GM12865 (cell line): ENCODE measurements around the gene FXYD5.

Experiments used
- DNase-seq: peaks from one replicate; pipeline ENCODE4 v3.0.0; 2010; ENCODE audit warnings: low read depth
- H3K4me3 ChIP-seq: 2 replicates; pipeline ENCODE4 v1.5.1; 2011; ENCODE audit warnings: mild to moderate bottlenecking, low read depth, low read length, control low read depth
- CTCF ChIP-seq: IDR thresholded peaks from 2 replicates; pipeline ENCODE4 v1.5.1; 2011; ENCODE audit warnings: low read length, control low read depth, low read depth, inconsistent platforms; ENCODE audit not compliant: insufficient read depth; ENCODE audit errors: missing control alignments

The FXYD5 gene

GRCh38 chr19:35166100-35167063 is 11.8 kb downstream of the FXYD5 start:
- DNase-seq, result no peak
- H3K4me3 ChIP-seq, result no peak overlapping the region
- TF ChIP-seq CTCF, result no peak

GRCh38 chr19:35167251-35168119 is 12.9 kb downstream of the FXYD5 start:
- no peak overlapping the region for H3K4me3 ChIP-seq
- DNase-seq, result no peak
- TF ChIP-seq CTCF, result no peak

GRCh38 chr19:35168196-35168595 is 13.7 kb downstream of the FXYD5 start:
- TF ChIP-seq CTCF, result no peak
- H3K4me3 ChIP-seq, result no peak overlapping the region
- no peak for DNase-seq

- H3K4me3 ChIP-seq, result no peak overlapping the region
- no peak for TF ChIP-seq CTCF
- DNase-seq, result no peak
Observed at GRCh38 chr19:35169221-35169995, 14.9 kb downstream of the FXYD5 start.

- no peak overlapping the region for H3K4me3 ChIP-seq
- TF ChIP-seq CTCF, result no peak
Observed at GRCh38 chr19:35170359-35171061, 16.0 kb downstream of the FXYD5 start.

GRCh38 chr19:35171730-35172129 is 17.2 kb downstream of the FXYD5 start:
- no peak for TF ChIP-seq CTCF
- DNase-seq, result no peak
- H3K4me3 ChIP-seq, result no peak overlapping the region

More at GRCh38 chr19:35170359-35171061, 16.0 kb downstream of the FXYD5 start:
- DNase-seq, result no peak
